ENCODE data around the gene RAG1.

The RAG1 gene

GRCh38 chr11:36586543-36586942 lies 18.7 kb downstream of the RAG1 start:
- Histone ChIP-seq H3K27ac (ENCODE audit: low read depth, low read length, poor library complexity, severe bottlenecking) (no peak overlapping the region), H4K20me1 (ENCODE audit: insufficient read depth, low read length) (no peaks in the 10 kb centered on the region), H3K9me3 (ENCODE audit: low read length) (peaks cover 8% of the 10 kb centered on the region), H3K4me2 (ENCODE audit: low read length) (no peak overlapping the region), H3K4me1 (ENCODE audit: insufficient read depth, low read length, severe bottlenecking) (peaks cover 3% of the 10 kb centered on the region), H3K27me3 (ENCODE audit: insufficient read depth, low read length) (no peaks in the 10 kb centered on the region), H3F3A (ENCODE audit: insufficient read depth, low read length) (no peaks in the 10 kb centered on the region), H3K79me2 (ENCODE audit: insufficient read depth, low read length) (no peaks in the 10 kb centered on the region), H3K4me3 (ENCODE audit: low read depth, low read length, poor library complexity, severe bottlenecking) (no peak overlapping the region), H3K9ac (ENCODE audit: low read length) (no peak overlapping the region), H2AFZ (ENCODE audit: low read length) (no peak overlapping the region), H3K9me2 (ENCODE audit: low read depth, low read length) (no peaks in the 10 kb centered on the region), H3K36me3 (ENCODE audit: insufficient read depth, low read length) (no peaks in the 10 kb centered on the region)
- TF ChIP-seq CTCF (IDR thresholded peaks at IDR 0.05; ENCODE audit: low read length) (no peak), EZH2 (IDR thresholded peaks at IDR 0.05; ENCODE audit: borderline replicate concordance, low read length) (no peak)

- Histone ChIP-seq H2AFZ (ENCODE audit: low read length) (no peak overlapping the region), H3K27me3 (ENCODE audit: insufficient read depth, low read length) (no peaks in the 10 kb centered on the region), H4K20me1 (ENCODE audit: insufficient read depth, low read length) (no peaks in the 10 kb centered on the region), H3K36me3 (ENCODE audit: insufficient read depth, low read length) (peaks cover 7% of the 10 kb centered on the region; the same call in 1 of the 2 replicates), H3K9ac (ENCODE audit: low read length) (no peak overlapping the region), H3K9me3 (ENCODE audit: low read length) (no peaks in the 10 kb centered on the region), H3K79me2 (ENCODE audit: insufficient read depth, low read length) (no peaks in the 10 kb centered on the region), H3K9me2 (ENCODE audit: low read depth, low read length) (no peaks in the 10 kb centered on the region), H3K4me2 (ENCODE audit: low read length) (no peak overlapping the region), H3K4me1 (ENCODE audit: insufficient read depth, low read length, severe bottlenecking) (peaks cover 3% of the 10 kb centered on the region), H3K4me3 (ENCODE audit: low read depth, low read length, poor library complexity, severe bottlenecking) (no peak overlapping the region), H3F3A (ENCODE audit: insufficient read depth, low read length) (no peaks in the 10 kb centered on the region), H3K27ac (ENCODE audit: low read depth, low read length, poor library complexity, severe bottlenecking) (no peak overlapping the region)
- TF ChIP-seq CTCF (IDR thresholded peaks at IDR 0.05; ENCODE audit: low read length) (no peak), EZH2 (IDR thresholded peaks at IDR 0.05; ENCODE audit: borderline replicate concordance, low read length) (no peak)
Measured at GRCh38 chr11:36588099-36588498, 20.3 kb downstream of the RAG1 start.

- TF ChIP-seq EZH2 (IDR thresholded peaks at IDR 0.05; ENCODE audit: borderline replicate concordance, low read length) (no peak), CTCF (IDR thresholded peaks at IDR 0.05; ENCODE audit: low read length) (no peak)
- H2AFZ ChIP-seq (ENCODE audit: low read length), result no peak overlapping the region
- peaks cover 28% of the 10 kb centered on the region for H3K36me3 ChIP-seq (ENCODE audit: insufficient read depth, low read length)
- no peak overlapping the region for H3K4me3 ChIP-seq (ENCODE audit: low read depth, low read length, poor library complexity, severe bottlenecking)
- no peaks in the 10 kb centered on the region for H3K9me2 ChIP-seq (ENCODE audit: low read depth, low read length)
- no peak overlapping the region for H3K9ac ChIP-seq (ENCODE audit: low read length)
- no peak overlapping the region for H3K27ac ChIP-seq (ENCODE audit: low read depth, low read length, poor library complexity, severe bottlenecking)
- H3K27me3 ChIP-seq (ENCODE audit: insufficient read depth, low read length), result no peaks in the 10 kb centered on the region
- H3K4me2 ChIP-seq (ENCODE audit: low read length), result no peak overlapping the region
- H3K4me1 ChIP-seq (ENCODE audit: insufficient read depth, low read length, severe bottlenecking), result peaks cover 3% of the 10 kb centered on the region
- H3F3A ChIP-seq (ENCODE audit: insufficient read depth, low read length), result no peaks in the 10 kb centered on the region
- H3K9me3 ChIP-seq (ENCODE audit: low read length), result no peaks in the 10 kb centered on the region
- H4K20me1 ChIP-seq (ENCODE audit: insufficient read depth, low read length), result no peaks in the 10 kb centered on the region
- no peaks in the 10 kb centered on the region for H3K79me2 ChIP-seq (ENCODE audit: insufficient read depth, low read length)
Measured at GRCh38 chr11:36590513-36590912, 22.7 kb downstream of the RAG1 start.

All from OCI-LY1 (cell line).